Measurements from ENCODE around the gene SLMAP. TPM values are rescaled to one million over a fixed set of nuclear protein-coding genes. Genes with fewer than 3 reads are reported as not detected.
"Not testable (repeated sequence)": the region's sequence is repeated elsewhere in the genome, so short reads cannot be mapped to it uniquely, and the experiment has no call there.

The SLMAP gene
- total RNA-seq, 5 donors from 2014 or later (not counting 1 experiment from before 2014, with no cell fraction given): 57.4 to 78.8 (median 72.3) TPM

DNA sequence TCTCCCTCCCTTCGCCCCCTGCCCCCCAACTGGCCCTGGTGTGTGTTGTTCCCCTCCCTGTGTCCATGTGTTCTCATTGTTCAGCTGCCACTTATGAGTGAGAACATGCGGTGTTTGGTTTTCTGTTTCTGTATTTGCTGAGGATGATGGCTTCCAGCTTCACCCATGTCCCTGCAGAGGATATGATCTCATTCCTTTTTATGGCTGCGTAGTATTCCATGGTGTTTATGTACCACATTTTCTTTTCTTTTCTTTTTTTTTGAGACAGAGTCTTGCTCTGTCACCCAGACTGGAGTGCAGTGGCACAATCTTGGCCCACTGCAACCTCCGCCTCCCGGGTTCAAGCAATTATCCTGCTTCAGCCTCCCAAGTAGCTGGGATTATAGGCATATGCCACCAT, 50.1 kb downstream of the SLMAP start:
- peaks cover 16 to 17% of the 10 kb centered on the region in 2 experiments for H3K4me1 ChIP-seq (ENCODE audit: control insufficient read depth in 1 of 2, extremely low read depth in 1 of 2, insufficient read depth in 2 of 2, low read length in 2 of 2)
- POLR2A ChIA-PET; H3K27me3 ChIP-seq (replicated peaks in 1 of 2; ENCODE audit: control insufficient read depth in 2 of 2, extremely low read depth in 1 of 2, insufficient read depth in 2 of 2, low read length in 1 of 2); H3K27ac ChIP-seq (ENCODE audit: low read length); H3K36me3 Mint-ChIP-seq; CTCF ChIA-PET; H3K27me3 Mint-ChIP-seq; ATAC-seq (replicated peaks in 1 of 4); H3K9me3 Mint-ChIP-seq; H3K9me3 ChIP-seq; H3K4me3 Mint-ChIP-seq; DNase-seq; H3K36me3 ChIP-seq (ENCODE audit: control insufficient read depth in 2 of 2, extremely low read depth in 1 of 2, insufficient read depth in 1 of 2, low read length in 1 of 2); H3K4me3 ChIP-seq (ENCODE audit: control insufficient read depth in 1 of 2, extremely low read depth in 1 of 2, low read length in 1 of 2): not testable (repeated sequence)
- Mint-ChIP-seq H3K27ac (peak overlapping the region; percentile 41 to 83), H3K4me1 (peaks cover 65 to 94% (median 81%) of the 10 kb centered on the region in 3 donors)
- no CpG with 5 or more reads among the region's 5 CpGs for WGBS (ENCODE audit: insufficient coverage)

DNA sequence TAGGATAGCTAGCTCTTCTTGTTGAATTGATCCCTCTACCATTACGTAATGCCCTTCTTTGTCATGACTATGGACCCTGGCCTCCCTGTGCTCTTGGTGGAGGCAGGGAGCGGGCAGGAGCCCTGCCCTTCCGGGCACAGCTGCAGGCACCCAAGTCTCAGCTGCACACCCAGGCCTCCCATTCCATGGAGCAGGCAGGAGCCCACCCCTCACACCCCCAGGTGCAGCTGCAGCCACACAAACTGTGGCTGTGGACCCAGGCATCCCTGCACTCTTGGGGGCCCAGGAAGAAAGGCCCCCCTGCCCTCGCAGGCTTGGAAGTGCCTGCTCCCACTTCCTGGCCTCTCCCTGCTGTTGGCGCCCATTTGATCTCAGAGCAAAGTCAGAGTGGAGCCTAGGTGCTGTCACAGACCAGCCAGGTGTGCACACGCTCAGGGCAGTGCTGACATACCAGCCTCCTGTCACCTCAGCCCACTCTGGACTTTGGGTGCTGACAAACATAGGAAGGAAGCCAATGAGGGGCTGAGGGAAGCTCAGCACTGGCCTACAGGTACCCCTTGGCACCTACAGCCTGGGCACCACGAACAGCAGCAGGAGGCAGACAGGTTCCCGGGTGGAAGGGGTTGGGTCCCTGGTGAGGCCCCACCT, 53.0 kb downstream of the SLMAP start:
- Histone ChIP-seq H3K36me3 (ENCODE audit: control insufficient read depth in 2 of 2, extremely low read depth in 1 of 2, insufficient read depth in 1 of 2, low read length in 1 of 2) (no peaks in the 10 kb centered on the region), H3K4me1 (ENCODE audit: control insufficient read depth in 1 of 2, extremely low read depth in 1 of 2, insufficient read depth in 2 of 2, low read length in 2 of 2) (peaks cover 10 to 14% of the 10 kb centered on the region in 2 experiments), H3K27me3 (replicated peaks in 1 of 2; ENCODE audit: control insufficient read depth in 2 of 2, extremely low read depth in 1 of 2, insufficient read depth in 2 of 2, low read length in 1 of 2) (no peaks in the 10 kb centered on the region), H3K27ac (ENCODE audit: low read length) (no peak overlapping the region), H3K4me3 (ENCODE audit: control insufficient read depth in 1 of 2, extremely low read depth in 1 of 2, low read length in 1 of 2) (no peak overlapping the region), H3K9me3 (no peaks in the 10 kb centered on the region)
- ATAC-seq (replicated peaks in 1 of 4) (no peak), DNase-seq (no peak)
- POLR2A ChIA-PET: no interaction called here
- Mint-ChIP-seq H3K9me3 (peaks cover 0 to 5% (median 4%) of the 10 kb centered on the region in 3 donors), H3K27me3 (no peaks in the 10 kb centered on the region), H3K36me3 (peaks cover 11% of the 10 kb centered on the region), H3K4me3 (no peak overlapping the region), H3K4me1 (peaks cover 52 to 70% (median 65%) of the 10 kb centered on the region in 3 donors), H3K27ac (no peak overlapping the region)
- CTCF ChIA-PET: no interaction called here
- WGBS (ENCODE audit: insufficient coverage): 96% methylated on average over 6 of the region's 8 CpGs

DNA sequence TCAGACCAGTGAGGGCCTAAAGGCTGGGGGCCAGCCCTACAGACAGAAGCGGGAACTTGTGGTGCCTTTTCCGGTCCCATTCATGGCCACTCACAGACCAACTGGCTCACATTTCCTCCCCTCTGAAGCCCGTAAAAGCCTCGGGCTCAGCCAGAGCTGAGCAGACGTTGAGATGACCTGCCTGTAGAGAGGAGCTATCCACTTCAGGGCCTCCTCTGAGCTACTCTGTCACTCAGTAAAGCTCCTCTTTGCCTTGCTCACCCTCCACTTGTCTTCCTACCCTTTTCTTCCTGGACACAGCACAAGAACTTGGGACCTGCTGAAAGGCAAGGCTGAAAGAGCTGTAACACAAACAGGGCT, 53.5 kb downstream of the SLMAP start:
- peaks cover 0 to 5% (median 4%) of the 10 kb centered on the region in 3 donors for H3K9me3 Mint-ChIP-seq
- Histone ChIP-seq H3K4me1 (ENCODE audit: control insufficient read depth in 1 of 2, extremely low read depth in 1 of 2, insufficient read depth in 2 of 2, low read length in 2 of 2) (peaks cover 11 to 15% of the 10 kb centered on the region in 2 experiments), H3K9me3 (no peaks in the 10 kb centered on the region), H3K27me3 (replicated peaks in 1 of 2; ENCODE audit: control insufficient read depth in 2 of 2, extremely low read depth in 1 of 2, insufficient read depth in 2 of 2, low read length in 1 of 2) (no peaks in the 10 kb centered on the region), H3K36me3 (ENCODE audit: control insufficient read depth in 2 of 2, extremely low read depth in 1 of 2, insufficient read depth in 1 of 2, low read length in 1 of 2) (no peaks in the 10 kb centered on the region), H3K4me3 (ENCODE audit: control insufficient read depth in 1 of 2, extremely low read depth in 1 of 2, low read length in 1 of 2) (no peak overlapping the region), H3K27ac (ENCODE audit: low read length) (no peak overlapping the region)
- ChIA-PET CTCF (no interaction called here), POLR2A (no interaction called here)
- 94% methylated on average over 5 of the region's 5 CpGs for WGBS (ENCODE audit: insufficient coverage)
- H3K27me3 Mint-ChIP-seq: no peaks in the 10 kb centered on the region
- H3K27ac Mint-ChIP-seq: no peak overlapping the region
- peaks cover 11% of the 10 kb centered on the region for H3K36me3 Mint-ChIP-seq
- H3K4me1 Mint-ChIP-seq: peaks cover 54 to 70% (median 65%) of the 10 kb centered on the region in 3 donors
- ATAC-seq (replicated peaks in 1 of 4) (no peak), DNase-seq (no peak)
- no peak overlapping the region for H3K4me3 Mint-ChIP-seq

DNA sequence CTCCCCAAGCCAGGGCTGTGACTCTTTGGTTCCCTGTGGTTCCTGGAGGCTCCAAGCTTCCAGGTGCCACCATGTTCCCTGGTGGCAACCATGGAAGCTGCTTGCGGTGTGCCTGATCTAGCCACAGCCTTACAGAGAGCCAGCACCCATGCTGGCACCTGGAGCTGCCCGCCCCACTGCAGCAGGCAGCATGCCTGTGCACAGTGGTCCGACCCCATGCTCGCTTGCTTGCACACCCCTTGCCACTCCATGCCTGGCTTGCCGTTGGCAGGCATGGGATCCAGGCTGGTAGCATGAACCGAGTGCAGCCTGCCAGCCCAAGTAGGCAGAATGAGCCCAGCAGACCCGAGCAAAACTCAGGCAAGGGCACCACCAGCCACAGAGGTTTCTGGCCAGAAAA, 53.9 kb downstream of the SLMAP start:
- POLR2A ChIA-PET: no interaction called here
- Mint-ChIP-seq H3K4me3 (no peak overlapping the region), H3K9me3 (peaks cover 0 to 5% (median 4%) of the 10 kb centered on the region in 3 donors), H3K27ac (no peak overlapping the region), H3K4me1 (peaks cover 54 to 70% (median 65%) of the 10 kb centered on the region in 3 donors), H3K36me3 (peaks cover 11% of the 10 kb centered on the region), H3K27me3 (no peaks in the 10 kb centered on the region)
- ATAC-seq (replicated peaks in 1 of 4): no peak
- DNase-seq: no peak
- H3K4me1 ChIP-seq (ENCODE audit: control insufficient read depth in 1 of 2, extremely low read depth in 1 of 2, insufficient read depth in 2 of 2, low read length in 2 of 2): peaks cover 12 to 19% of the 10 kb centered on the region in 2 experiments
- 98% methylated on average over 6 of the region's 7 CpGs for WGBS (ENCODE audit: insufficient coverage)
- no peak overlapping the region for H3K27ac ChIP-seq (ENCODE audit: low read length)
- H3K27me3 ChIP-seq (replicated peaks in 1 of 2; ENCODE audit: control insufficient read depth in 2 of 2, extremely low read depth in 1 of 2, insufficient read depth in 2 of 2, low read length in 1 of 2): no peaks in the 10 kb centered on the region
- CTCF ChIA-PET: no interaction called here
- no peaks in the 10 kb centered on the region for H3K36me3 ChIP-seq (ENCODE audit: control insufficient read depth in 2 of 2, extremely low read depth in 1 of 2, insufficient read depth in 1 of 2, low read length in 1 of 2)
- no peak overlapping the region for H3K4me3 ChIP-seq (ENCODE audit: control insufficient read depth in 1 of 2, extremely low read depth in 1 of 2, low read length in 1 of 2)
- H3K9me3 ChIP-seq: no peaks in the 10 kb centered on the region

DNA sequence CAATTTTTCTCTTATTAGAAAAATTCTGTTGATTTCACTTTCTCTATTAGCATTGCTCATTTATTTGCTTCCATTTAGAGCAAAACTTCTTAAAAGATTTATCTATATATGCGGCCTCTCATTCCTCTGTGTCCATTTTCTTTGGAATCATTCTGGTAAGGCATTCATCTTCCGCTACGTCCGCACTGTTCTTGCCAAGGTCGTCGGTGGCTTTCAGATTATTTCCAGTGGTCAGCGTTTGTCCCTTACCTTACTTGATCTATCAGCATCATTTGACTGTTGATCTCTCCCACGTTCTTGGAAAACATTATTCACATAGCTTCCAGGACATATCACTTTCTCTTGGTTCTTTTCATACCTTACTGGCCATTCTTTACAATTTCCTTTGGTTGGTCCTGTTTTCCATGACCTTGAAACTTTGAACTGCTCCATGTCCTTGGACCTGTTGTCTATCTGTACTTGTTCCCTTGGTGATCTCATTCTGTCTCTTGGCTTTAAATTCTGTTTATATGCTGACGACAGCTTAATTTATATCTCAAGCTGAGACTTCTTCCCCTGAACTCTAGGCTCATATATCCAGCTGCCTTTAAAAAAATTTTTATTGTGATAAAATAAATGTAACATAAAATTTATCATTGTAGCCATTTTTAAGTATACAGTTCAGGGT, 54.5 kb downstream of the SLMAP start:
- no peak overlapping the region for H3K4me3 Mint-ChIP-seq
- DNase-seq (no peak), ATAC-seq (replicated peaks in 1 of 4) (no peak)
- peaks cover 0 to 5% (median 4%) of the 10 kb centered on the region in 3 donors for H3K9me3 Mint-ChIP-seq
- no peaks in the 10 kb centered on the region for H3K27me3 Mint-ChIP-seq
- Histone ChIP-seq H3K4me3 (ENCODE audit: control insufficient read depth in 1 of 2, extremely low read depth in 1 of 2, low read length in 1 of 2) (no peak overlapping the region), H3K27me3 (replicated peaks in 1 of 2; ENCODE audit: control insufficient read depth in 2 of 2, extremely low read depth in 1 of 2, insufficient read depth in 2 of 2, low read length in 1 of 2) (no peaks in the 10 kb centered on the region), H3K36me3 (ENCODE audit: control insufficient read depth in 2 of 2, extremely low read depth in 1 of 2, insufficient read depth in 1 of 2, low read length in 1 of 2) (no peaks in the 10 kb centered on the region), H3K9me3 (no peaks in the 10 kb centered on the region), H3K4me1 (ENCODE audit: control insufficient read depth in 1 of 2, extremely low read depth in 1 of 2, insufficient read depth in 2 of 2, low read length in 2 of 2) (peaks cover 15 to 24% of the 10 kb centered on the region in 2 experiments), H3K27ac (ENCODE audit: low read length) (no peak overlapping the region)
- no peak overlapping the region for H3K27ac Mint-ChIP-seq
- peaks cover 52 to 70% (median 63%) of the 10 kb centered on the region in 3 donors for H3K4me1 Mint-ChIP-seq
- ChIA-PET POLR2A (interaction anchor here (0.6 to 0.7 kb wide), 3 partner anchors 57 to 207 kb away, joined by 3 to 6 read pairs (median 5); no protein-coding TSS in a partner anchor), CTCF (interaction anchor here in 1 of 2 donors (0.8 kb wide), 1 partner anchor 206 kb away, joined by 4 read pairs; no protein-coding TSS in a partner anchor)
- peaks cover 11% of the 10 kb centered on the region for H3K36me3 Mint-ChIP-seq
- 97% methylated on average over 8 of the region's 9 CpGs for WGBS (ENCODE audit: insufficient coverage)

DNA sequence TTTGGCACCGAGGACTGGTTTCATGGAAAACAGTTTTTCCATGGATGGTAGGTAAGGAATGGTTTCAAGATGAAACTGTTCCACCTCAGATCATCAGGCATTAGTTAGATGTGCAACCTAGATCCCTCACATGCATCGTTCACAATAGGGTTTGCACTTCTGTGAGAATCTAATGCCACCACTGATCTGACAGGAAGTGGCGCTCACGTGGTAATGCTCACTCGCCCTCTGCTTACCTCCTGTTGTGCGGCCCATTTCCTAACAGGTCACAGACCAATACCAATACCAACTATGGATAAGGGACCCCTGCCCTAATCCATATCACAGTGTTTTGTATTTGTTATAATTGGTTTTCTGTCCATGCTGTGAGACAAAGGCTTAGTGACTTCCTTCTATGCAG, 58.9 kb downstream of the SLMAP start:
- peak overlapping the region; percentile 75 to 84 for H3K27ac Mint-ChIP-seq
- Histone ChIP-seq H3K36me3 (ENCODE audit: control insufficient read depth in 2 of 2, extremely low read depth in 1 of 2, insufficient read depth in 1 of 2, low read length in 1 of 2) (no peaks in the 10 kb centered on the region), H3K27me3 (replicated peaks in 1 of 2; ENCODE audit: control insufficient read depth in 2 of 2, extremely low read depth in 1 of 2, insufficient read depth in 2 of 2, low read length in 1 of 2) (no peaks in the 10 kb centered on the region), H3K27ac (ENCODE audit: low read length) (peak overlapping the region; percentile 40), H3K4me3 (ENCODE audit: control insufficient read depth in 1 of 2, extremely low read depth in 1 of 2, low read length in 1 of 2) (no peak overlapping the region), H3K4me1 (ENCODE audit: control insufficient read depth in 1 of 2, extremely low read depth in 1 of 2, insufficient read depth in 2 of 2, low read length in 2 of 2) (peaks cover 19 to 28% of the 10 kb centered on the region in 2 experiments), H3K9me3 (no peaks in the 10 kb centered on the region)
- DNase-seq: peak in 34 of 35 experiments; percentile 9 to 65 (median 33)
- peak; percentile 81 to 96 (median 90) for ATAC-seq (replicated peaks in 1 of 4)
- CTCF ChIA-PET: interaction anchor here in 1 of 2 donors (0.6 kb wide), 2 partner anchors 105 to 186 kb away, joined by 3 to 4 read pairs; no protein-coding TSS in a partner anchor
- peaks cover 11% of the 10 kb centered on the region for H3K36me3 Mint-ChIP-seq
- peaks cover 41 to 54% (median 49%) of the 10 kb centered on the region in 3 donors for H3K4me1 Mint-ChIP-seq
- H3K9me3 Mint-ChIP-seq: peaks cover 0 to 5% (median 4%) of the 10 kb centered on the region in 3 donors
- no CpG with 5 or more reads among the region's 6 CpGs for WGBS (ENCODE audit: insufficient coverage)
- no peaks in the 10 kb centered on the region for H3K27me3 Mint-ChIP-seq
- H3K4me3 Mint-ChIP-seq: peak overlapping the region in 2 of 3 donors; percentile 7 to 26
- POLR2A ChIA-PET: interaction anchor here (0.5 to 0.6 kb wide), 2 partner anchors 49 to 50 kb away, joined by 3 to 8 read pairs; no protein-coding TSS in a partner anchor

All from T-cell (primary cell).